GM12875 (cell line): ENCODE measurements around the gene KCNQ2.
"Not testable (repeated sequence)": the region's sequence is repeated elsewhere in the genome, so short reads cannot be mapped to it uniquely, and the experiment has no call there.

ENCODE experiments used
- H3K4me3 ChIP-seq: one replicate; pipeline ENCODE4 v1.5.1; 2011; ENCODE audit warnings: low read depth, low read length, control low read depth
- CTCF ChIP-seq: IDR thresholded peaks from 2 replicates; pipeline ENCODE4 v1.5.1; 2011; ENCODE audit warnings: low read depth, mild to moderate bottlenecking, control low read depth, inconsistent platforms, low read length, moderate library complexity, borderline replicate concordance; ENCODE audit not compliant: insufficient read depth

Gene KCNQ2

GRCh38 chr20:63518351-63518861, 46.0 kb upstream of the KCNQ2 start:
- no peak overlapping the region for H3K4me3 ChIP-seq
- no peak for TF ChIP-seq CTCF

- H3K4me3 ChIP-seq: no peak overlapping the region
- TF ChIP-seq CTCF: no peak
Observed at GRCh38 chr20:63517376-63518309, 45.2 kb upstream of the KCNQ2 start.

GRCh38 chr20:63514520-63514919, 42.1 kb upstream of the KCNQ2 start:
- not testable (repeated sequence) for H3K4me3 ChIP-seq

- TF ChIP-seq CTCF: no peak
Observed at GRCh38 chr20:63513207-63513606, 40.8 kb upstream of the KCNQ2 start.

GRCh38 chr20:63509088-63509564, 36.7 kb upstream of the KCNQ2 start:
- H3K4me3 ChIP-seq: no peak overlapping the region
- no peak for TF ChIP-seq CTCF

More at GRCh38 chr20:63513207-63513606, 40.8 kb upstream of the KCNQ2 start:
- H3K4me3 ChIP-seq: no peak overlapping the region

GRCh38 chr20:63508072-63508768, 35.8 kb upstream of the KCNQ2 start:
- no peak for TF ChIP-seq CTCF

GRCh38 chr20:63507083-63507743, 34.8 kb upstream of the KCNQ2 start:
- TF ChIP-seq CTCF: no peak
- H3K4me3 ChIP-seq: no peak overlapping the region

More at GRCh38 chr20:63508072-63508768, 35.8 kb upstream of the KCNQ2 start:
- H3K4me3 ChIP-seq: no peak overlapping the region
